Hematopoietic multipotent progenitor cell (in vitro differentiated cells): Measurements from ENCODE around the gene ZNF730. TPM values are rescaled to one million over a fixed set of nuclear protein-coding genes. Genes with fewer than 3 reads are reported as not detected.

Experiments
- total RNA-seq: library from RNA; depleted of rRNA; stranded (reverse); fragments of >200 nt; gene quantifications from one replicate; pipeline ENCODE4 v1.2.3, GENCODE V29; 2012

ZNF730 gene
- total RNA-seq, 1 donor, result 1.3 TPM

Other genes with a start within 250 kb of the ZNF730 start
- gene ZNF728, start 113.8 kb upstream of the ZNF730 start, total RNA-seq, result under 0.01 TPM
- 6.7 TPM for gene ZNF724, start 133.4 kb downstream of the ZNF730 start, total RNA-seq